ENCODE measurements around the gene PIAS2. TPM values are rescaled to one million over a fixed set of nuclear protein-coding genes. Genes with fewer than 3 reads are reported as not detected.

Gene PIAS2
- total and polyA plus RNA-seq, 4 donors = 5.6 to 17.2 (median 9.2) TPM

DNA sequence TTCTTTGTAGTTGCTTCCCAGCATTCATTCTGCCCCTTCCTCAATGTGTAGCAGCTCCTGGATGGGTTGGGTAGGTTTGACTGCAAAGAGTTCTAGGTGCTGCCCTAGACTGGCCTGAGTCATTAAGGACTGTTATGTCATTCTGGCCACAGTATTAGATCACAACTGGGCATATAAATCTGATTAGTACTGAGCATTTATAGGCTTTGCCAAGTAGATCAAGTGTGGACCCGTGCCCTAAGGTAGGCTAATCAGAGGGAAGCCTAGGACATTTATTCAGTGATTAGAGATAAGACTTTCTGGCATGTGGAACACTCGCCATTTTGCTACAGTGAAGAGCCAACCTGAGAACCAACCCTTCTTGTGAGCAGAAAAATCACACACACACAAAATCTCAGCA lies 2.8 kb upstream of the PIAS2 start (continued):
- TF ChIP-seq, protein P1, sequence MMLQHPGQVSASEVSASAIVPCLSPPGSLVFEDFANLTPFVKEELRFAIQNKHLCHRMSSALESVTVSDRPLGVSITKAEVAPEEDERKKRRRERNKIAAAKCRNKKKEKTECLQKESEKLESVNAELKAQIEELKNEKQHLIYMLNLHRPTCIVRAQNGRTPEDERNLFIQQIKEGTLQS (IDR thresholded peaks at IDR 0.05) = no peak
- no peak for TF ChIP-seq TAF1 (conservative IDR thresholded peaks at IDR 0.05)
- TF ChIP-seq, protein P2, sequence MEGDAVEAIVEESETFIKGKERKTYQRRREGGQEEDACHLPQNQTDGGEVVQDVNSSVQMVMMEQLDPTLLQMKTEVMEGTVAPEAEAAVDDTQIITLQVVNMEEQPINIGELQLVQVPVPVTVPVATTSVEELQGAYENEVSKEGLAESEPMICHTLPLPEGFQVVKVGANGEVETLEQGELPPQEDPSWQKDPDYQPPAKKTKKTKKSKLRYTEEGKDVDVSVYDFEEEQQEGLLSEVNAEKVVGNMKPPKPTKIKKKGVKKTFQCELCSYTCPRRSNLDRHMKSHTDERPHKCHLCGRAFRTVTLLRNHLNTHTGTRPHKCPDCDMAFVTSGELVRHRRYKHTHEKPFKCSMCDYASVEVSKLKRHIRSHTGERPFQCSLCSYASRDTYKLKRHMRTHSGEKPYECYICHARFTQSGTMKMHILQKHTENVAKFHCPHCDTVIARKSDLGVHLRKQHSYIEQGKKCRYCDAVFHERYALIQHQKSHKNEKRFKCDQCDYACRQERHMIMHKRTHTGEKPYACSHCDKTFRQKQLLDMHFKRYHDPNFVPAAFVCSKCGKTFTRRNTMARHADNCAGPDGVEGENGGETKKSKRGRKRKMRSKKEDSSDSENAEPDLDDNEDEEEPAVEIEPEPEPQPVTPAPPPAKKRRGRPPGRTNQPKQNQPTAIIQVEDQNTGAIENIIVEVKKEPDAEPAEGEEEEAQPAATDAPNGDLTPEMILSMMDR (IDR thresholded peaks at IDR 0.05; ENCODE audit: low read depth, low read length, missing input control) = no peak
- TF ChIP-seq NR2F2 (IDR thresholded peaks at IDR 0.05) = no peak

DNA sequence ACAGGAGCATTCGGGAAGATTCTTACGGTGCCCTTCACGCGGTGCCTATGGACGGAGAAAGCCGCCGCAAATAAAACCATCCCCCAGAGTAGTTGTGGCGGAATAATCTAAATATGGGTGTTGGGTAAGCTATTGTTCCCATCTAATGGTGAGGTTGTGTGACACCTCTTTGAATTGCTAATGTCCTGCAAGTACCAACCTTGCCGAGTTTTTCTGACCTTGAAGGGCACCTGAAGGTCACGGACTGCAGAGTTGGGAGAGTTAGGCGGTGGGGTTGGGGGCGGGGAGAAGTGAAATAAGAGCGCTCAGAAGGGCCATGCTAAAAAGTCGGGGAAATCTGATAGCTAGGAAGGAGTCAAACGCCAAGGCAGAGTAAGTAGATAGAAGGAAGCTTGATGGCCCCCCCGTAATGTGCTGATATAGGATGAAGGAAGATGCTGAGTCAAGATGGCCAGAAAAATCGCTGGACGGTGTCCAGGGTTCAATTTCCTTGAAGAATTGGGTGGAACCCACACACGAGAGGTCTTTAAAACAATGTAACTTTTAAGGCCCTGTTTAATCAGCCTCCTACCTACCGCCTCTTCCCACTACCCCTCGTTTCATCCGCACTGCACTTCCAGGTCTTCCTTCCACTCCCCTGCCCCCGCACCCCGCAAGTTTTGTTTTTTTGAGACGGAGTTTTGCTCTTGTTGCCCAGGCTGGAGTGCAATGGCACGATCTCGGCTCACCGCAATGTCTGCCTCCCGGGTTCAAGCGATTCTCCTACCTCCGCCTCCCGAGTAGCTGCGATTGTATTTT lies 695 bp upstream of the PIAS2 start:
- peak overlapping the region; percentile 78 to 93 (median 88) for H3K4me3 ChIP-seq (ENCODE audit: low read depth in 1 of 3, low read length in 3 of 3)

More for the DNA sequence above, 695 bp upstream of the PIAS2 start:
- 44% methylated on average over 33 of the region's 33 CpGs for WGBS
- Histone ChIP-seq H3K27me3 (ENCODE audit: control insufficient read depth in 4 of 4, insufficient read depth in 4 of 4, low read length in 3 of 4) (no peaks in the 10 kb centered on the region), H3K4me1 (ENCODE audit: control insufficient read depth in 4 of 4, insufficient read depth in 4 of 4, low read length in 3 of 4) (peaks cover 3 to 18% (median 12%) of the 10 kb centered on the region in 4 donors), H3K9me3 (ENCODE audit: control insufficient read depth in 4 of 4, low read length in 3 of 4) (no peaks in the 10 kb centered on the region), H3K27ac (ENCODE audit: low read depth in 1 of 2, low read length in 2 of 2) (peak overlapping the region; percentile 89 to 91), H3K36me3 (ENCODE audit: control insufficient read depth in 4 of 4, insufficient read depth in 3 of 4, low read depth in 1 of 4, low read length in 3 of 4) (no peaks in the 10 kb centered on the region), H3K9ac (ENCODE audit: low read depth in 1 of 2, low read length in 2 of 2) (peak overlapping the region; percentile 79 to 84)
- peak; percentile 41 for DNase-seq (ENCODE audit: low spot score)
- TF ChIP-seq, protein P1 (IDR thresholded peaks at IDR 0.05) = no peak
- no peak for TF ChIP-seq EGR1 (IDR thresholded peaks at IDR 0.05; ENCODE audit: low read depth in 2 of 2)
- TF ChIP-seq, protein P3, sequence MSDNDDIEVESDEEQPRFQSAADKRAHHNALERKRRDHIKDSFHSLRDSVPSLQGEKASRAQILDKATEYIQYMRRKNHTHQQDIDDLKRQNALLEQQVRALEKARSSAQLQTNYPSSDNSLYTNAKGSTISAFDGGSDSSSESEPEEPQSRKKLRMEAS (IDR thresholded peaks at IDR 0.05) = no peak
- TF ChIP-seq FOXA1 (IDR thresholded peaks at IDR 0.05) = no peak
- TF ChIP-seq NR2F2 (IDR thresholded peaks at IDR 0.05) = no peak
- TF ChIP-seq JUND (IDR thresholded peaks at IDR 0.05) = no peak
- TF ChIP-seq FOXA2 (IDR thresholded peaks at IDR 0.05) = no peak
- no peak for TF ChIP-seq RXRA (IDR thresholded peaks at IDR 0.05)
- TF ChIP-seq, protein P2 (IDR thresholded peaks at IDR 0.05; ENCODE audit: low read depth, low read length, missing input control) = no peak
- TF ChIP-seq RAD21 (IDR thresholded peaks at IDR 0.05) = no peak
- TF ChIP-seq TAF1 (conservative IDR thresholded peaks at IDR 0.05) = no peak
- TF ChIP-seq GABPA (IDR thresholded peaks at IDR 0.05 in 1 of 2, conservative IDR thresholded peaks at IDR 0.05 in 1 of 2) = no peak
- no peak for TF ChIP-seq HNF4G (IDR thresholded peaks at IDR 0.05)
- TF ChIP-seq, protein P4, sequence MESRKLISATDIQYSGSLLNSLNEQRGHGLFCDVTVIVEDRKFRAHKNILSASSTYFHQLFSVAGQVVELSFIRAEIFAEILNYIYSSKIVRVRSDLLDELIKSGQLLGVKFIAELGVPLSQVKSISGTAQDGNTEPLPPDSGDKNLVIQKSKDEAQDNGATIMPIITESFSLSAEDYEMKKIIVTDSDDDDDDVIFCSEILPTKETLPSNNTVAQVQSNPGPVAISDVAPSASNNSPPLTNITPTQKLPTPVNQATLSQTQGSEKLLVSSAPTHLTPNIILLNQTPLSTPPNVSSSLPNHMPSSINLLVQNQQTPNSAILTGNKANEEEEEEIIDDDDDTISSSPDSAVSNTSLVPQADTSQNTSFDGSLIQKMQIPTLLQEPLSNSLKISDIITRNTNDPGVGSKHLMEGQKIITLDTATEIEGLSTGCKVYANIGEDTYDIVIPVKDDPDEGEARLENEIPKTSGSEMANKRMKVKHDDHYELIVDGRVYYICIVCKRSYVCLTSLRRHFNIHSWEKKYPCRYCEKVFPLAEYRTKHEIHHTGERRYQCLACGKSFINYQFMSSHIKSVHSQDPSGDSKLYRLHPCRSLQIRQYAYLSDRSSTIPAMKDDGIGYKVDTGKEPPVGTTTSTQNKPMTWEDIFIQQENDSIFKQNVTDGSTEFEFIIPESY (IDR thresholded peaks at IDR 0.05) = no peak
- no peak for TF ChIP-seq HNF4A (conservative IDR thresholded peaks at IDR 0.05)
- TF ChIP-seq SP1 (IDR thresholded peaks at IDR 0.05) = no peak

All from liver (tissue), 9 donors.